HepG2 (cell line): ENCODE data around the gene C11orf68. TPM values are rescaled to one million over a fixed set of nuclear protein-coding genes. Genes with fewer than 3 reads are reported as not detected.

Experiments used
- E2F5 ChIP-seq: sonication (generic); formaldehyde crosslinking; conservative IDR thresholded peaks from 2 replicates; pipeline ENCODE4 v1.4.0; 2020; ENCODE audit warnings: missing genetic modification reagents
- ELF1 ChIP-seq: sonication (generic); formaldehyde crosslinking; IDR thresholded peaks from 2 replicates; pipeline ENCODE4 v1.4.0; 2020; ENCODE audit warnings: missing genetic modification reagents
- ERF ChIP-seq: IDR thresholded peaks from 2 replicates; pipeline ENCODE4 v1.6.1; 2018; ENCODE audit warnings: missing biosample characterization, missing genetic modification reagents
- HNRNPK ChIP-seq: fragments of 200-400 bp; formaldehyde crosslinking; IDR thresholded peaks from 2 replicates; pipeline ENCODE4 v1.6.1; 2018; ENCODE audit warnings: low read length, low read depth, moderate library complexity, mild to moderate bottlenecking; ENCODE audit not compliant: poor library complexity, severe bottlenecking
- PAXIP1 ChIP-seq: sonication (generic); formaldehyde crosslinking; conservative IDR thresholded peaks from 2 replicates; pipeline ENCODE4 v1.4.0; 2020; ENCODE audit warnings: mild to moderate bottlenecking, missing genetic modification reagents, moderate library complexity
- RERE ChIP-seq: IDR thresholded peaks from 2 replicates; pipeline ENCODE4 v1.6.1; 2016; ENCODE audit warnings: low read depth, missing genetic modification reagents, missing compliant biosample characterization
- ZNF382 ChIP-seq: sonication (generic); formaldehyde crosslinking; IDR thresholded peaks from 2 replicates; pipeline ENCODE4 v1.5.0; 2020; ENCODE audit warnings: missing genetic modification reagents, mild to moderate bottlenecking, borderline replicate concordance
- ZNF577 ChIP-seq: sonication (generic); formaldehyde crosslinking; IDR thresholded peaks from 2 replicates; pipeline ENCODE4 v1.4.0; 2020; ENCODE audit warnings: mild to moderate bottlenecking, low read depth, missing genetic modification reagents, borderline replicate concordance
- ZNF598 ChIP-seq: sonication (generic); formaldehyde crosslinking; IDR thresholded peaks from 2 replicates; pipeline ENCODE4 v1.5.1; 2020; ENCODE audit warnings: mild to moderate bottlenecking, missing genetic modification reagents, borderline replicate concordance
- ZNF619 ChIP-seq: sonication (generic); formaldehyde crosslinking; IDR thresholded peaks from 2 replicates; pipeline ENCODE4 v1.4.0; 2020; ENCODE audit warnings: mild to moderate bottlenecking, missing genetic modification reagents
- ZNF629 ChIP-seq: sonication (generic); formaldehyde crosslinking; conservative IDR thresholded peaks from 2 replicates; pipeline ENCODE4 v1.5.0; 2020; ENCODE audit warnings: missing genetic modification reagents
- ZSCAN22 ChIP-seq: sonication (generic); formaldehyde crosslinking; IDR thresholded peaks from 2 replicates; pipeline ENCODE4 v1.4.0; 2020; ENCODE audit warnings: mild to moderate bottlenecking, missing genetic modification reagents
- ZXDC ChIP-seq: sonication (generic); formaldehyde crosslinking; IDR thresholded peaks from 2 replicates; pipeline ENCODE4 v1.5.0; 2020; ENCODE audit warnings: mild to moderate bottlenecking, missing genetic modification reagents
- polyA plus RNA-seq, 8 experiments: library from polyadenylated mRNA; depleted of rRNA in 3 of 8; stranded (reverse) in 7 of 8; unstranded in 1 of 8; fragments of >200 nt; fragmentation: Illumina TruSeq in 4 of 8; extraction: Trizol in 4 of 8; gene quantifications; 2 replicates each; pipeline versions ENCODE4 v1.2.1 to v1.2.3, GENCODE V29; 2011 to 2016; ENCODE audit warnings: low read depth in 4 of 8, missing spikeins in 1 of 8, mixed read lengths in 1 of 8; ENCODE audit not compliant: insufficient read depth in 1 of 8
- total RNA-seq, 5 experiments: library from RNA; depleted of rRNA; stranded (reverse); fragments of >200 nt; fragmentation: Illumina TruSeq; extraction: Trizol; gene quantifications; 2 replicates each; pipeline ENCODE4 v1.2.3, GENCODE V29; 2016; ENCODE audit warnings: low read depth in 1 of 5

Gene C11orf68
- total and polyA plus RNA-seq, 2 of the 13 experiments (the other 11 are each of a cell fraction or from before 2014, with no cell fraction given), result 8.4 to 28.3 TPM

GRCh38 chr11:65891219-65892136 lies 27.4 kb downstream of the C11orf68 start (continued):
- TF ChIP-seq ZNF577, result no peak
- TF ChIP-seq HNRNPK, result no peak
- TF ChIP-seq ZNF382 (CRISPR knock-in tag), result no peak
- peak; percentile 85 for TF ChIP-seq PAXIP1 (CRISPR knock-in tag)
- peak; percentile 52; the same call in 1 of the 2 replicates for TF ChIP-seq ZNF629 (CRISPR knock-in tag)
- no peak for TF ChIP-seq E2F5 (CRISPR knock-in tag)
- peak; percentile 26; the same call in 1 of the 2 replicates for TF ChIP-seq ELF1 (CRISPR knock-in tag)
- TF ChIP-seq ERF (CRISPR knock-in tag), result peak; percentile 54; the same call in 1 of the 2 replicates
- TF ChIP-seq ZSCAN22 (CRISPR knock-in tag), result no peak
- no peak for TF ChIP-seq RERE (CRISPR knock-in tag)
- no peak for TF ChIP-seq ZXDC
- TF ChIP-seq ZNF598 (CRISPR knock-in tag), result no peak
- TF ChIP-seq ZNF619, result no peak
